ENCODE measurements around the gene ANXA7. TPM values are rescaled to one million over a fixed set of nuclear protein-coding genes. Genes with fewer than 3 reads are reported as not detected.

ANXA7 gene
- total RNA-seq, 1 donor from 2014 or later = 63.2 TPM

DNA sequence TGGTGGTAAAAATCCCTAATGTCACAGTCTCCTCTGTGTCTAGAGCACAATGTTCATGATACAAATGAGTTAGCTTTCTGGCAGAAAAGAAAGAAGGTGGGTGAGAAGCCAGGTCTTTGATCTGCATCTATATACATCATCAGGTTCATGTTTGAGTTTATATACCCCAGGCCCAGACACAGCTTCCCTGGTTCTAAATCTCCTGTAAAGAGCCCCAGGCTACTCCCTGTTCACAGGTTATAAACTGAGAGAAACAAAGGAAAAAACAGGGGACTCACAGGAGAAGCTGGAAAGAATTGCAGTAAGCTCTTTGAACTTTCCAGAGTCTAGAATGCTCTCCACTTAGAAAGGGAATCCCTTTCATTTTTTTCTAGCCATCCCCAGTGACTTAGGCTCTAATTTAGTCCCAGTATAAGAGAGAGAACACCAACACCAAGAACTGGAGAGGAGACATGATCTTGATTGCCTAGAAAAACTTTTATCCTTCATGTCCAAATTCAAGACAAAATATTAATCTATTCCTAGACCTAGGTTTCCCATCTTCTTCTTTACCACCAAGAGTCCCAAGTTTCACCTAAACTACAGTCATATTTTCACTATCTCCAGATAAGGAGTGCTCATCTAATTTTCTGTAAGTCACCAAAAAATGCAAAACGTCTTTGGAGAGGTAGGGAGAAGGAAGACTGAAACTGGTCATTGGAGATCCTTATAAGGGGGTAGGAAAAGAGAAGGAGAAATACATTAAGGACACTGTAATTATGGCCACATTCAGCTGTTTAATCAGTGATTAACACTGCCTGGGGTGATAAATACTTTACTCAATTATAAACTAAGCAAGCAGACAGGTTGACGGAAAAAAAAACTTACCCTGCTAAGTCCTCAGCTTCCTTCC is 19.0 kb upstream of the ANXA7 start:
- Histone ChIP-seq H3K27ac (no peak overlapping the region), H3K4me1 (no peaks in the 10 kb centered on the region), H3K36me3 (peaks cover 17 to 24% of the 10 kb centered on the region in 2 donors), H3K9me3 (no peaks in the 10 kb centered on the region), H3K4me3 (no peak overlapping the region), H3K27me3 (no peaks in the 10 kb centered on the region)
- TF ChIP-seq, protein P1, sequence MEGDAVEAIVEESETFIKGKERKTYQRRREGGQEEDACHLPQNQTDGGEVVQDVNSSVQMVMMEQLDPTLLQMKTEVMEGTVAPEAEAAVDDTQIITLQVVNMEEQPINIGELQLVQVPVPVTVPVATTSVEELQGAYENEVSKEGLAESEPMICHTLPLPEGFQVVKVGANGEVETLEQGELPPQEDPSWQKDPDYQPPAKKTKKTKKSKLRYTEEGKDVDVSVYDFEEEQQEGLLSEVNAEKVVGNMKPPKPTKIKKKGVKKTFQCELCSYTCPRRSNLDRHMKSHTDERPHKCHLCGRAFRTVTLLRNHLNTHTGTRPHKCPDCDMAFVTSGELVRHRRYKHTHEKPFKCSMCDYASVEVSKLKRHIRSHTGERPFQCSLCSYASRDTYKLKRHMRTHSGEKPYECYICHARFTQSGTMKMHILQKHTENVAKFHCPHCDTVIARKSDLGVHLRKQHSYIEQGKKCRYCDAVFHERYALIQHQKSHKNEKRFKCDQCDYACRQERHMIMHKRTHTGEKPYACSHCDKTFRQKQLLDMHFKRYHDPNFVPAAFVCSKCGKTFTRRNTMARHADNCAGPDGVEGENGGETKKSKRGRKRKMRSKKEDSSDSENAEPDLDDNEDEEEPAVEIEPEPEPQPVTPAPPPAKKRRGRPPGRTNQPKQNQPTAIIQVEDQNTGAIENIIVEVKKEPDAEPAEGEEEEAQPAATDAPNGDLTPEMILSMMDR (IDR thresholded peaks at IDR 0.05) = no peak
- DNase-seq (ENCODE audit: low spot score in 2 of 2) = no peak
- intact Hi-C loops (cut with DNase I) = no loop called here

DNA sequence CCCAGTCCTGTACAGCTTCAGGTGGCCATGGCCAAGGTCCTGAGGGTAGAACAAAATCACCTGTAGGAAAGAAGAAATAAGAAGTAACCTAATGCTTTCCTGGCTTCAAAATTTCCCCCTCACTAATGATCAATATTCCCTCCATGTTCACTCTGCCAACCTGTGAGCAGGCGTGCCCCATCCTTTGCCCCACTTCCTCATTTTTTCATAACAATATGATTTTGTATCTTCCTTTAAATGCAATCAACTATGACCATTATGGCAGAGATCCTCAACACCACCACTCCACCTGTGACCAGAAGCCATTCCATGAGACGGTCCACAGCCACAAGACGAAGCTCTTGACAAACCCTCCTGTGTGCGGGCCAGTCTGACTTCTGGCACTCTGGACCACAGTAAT is 12.5 kb upstream of the ANXA7 start:
- H3K27ac ChIP-seq = no peak overlapping the region
- DNase-seq (ENCODE audit: low spot score in 2 of 2) = no peak
- TF ChIP-seq, protein P1 (IDR thresholded peaks at IDR 0.05) = no peak
- no peaks in the 10 kb centered on the region for H3K27me3 ChIP-seq
- H3K9me3 ChIP-seq = no peaks in the 10 kb centered on the region
- peaks cover 60% of the 10 kb centered on the region in 2 donors for H3K36me3 ChIP-seq
- intact Hi-C loops (cut with DNase I) = no loop called here
- no peak overlapping the region for H3K4me3 ChIP-seq
- H3K4me1 ChIP-seq = no peaks in the 10 kb centered on the region

DNA sequence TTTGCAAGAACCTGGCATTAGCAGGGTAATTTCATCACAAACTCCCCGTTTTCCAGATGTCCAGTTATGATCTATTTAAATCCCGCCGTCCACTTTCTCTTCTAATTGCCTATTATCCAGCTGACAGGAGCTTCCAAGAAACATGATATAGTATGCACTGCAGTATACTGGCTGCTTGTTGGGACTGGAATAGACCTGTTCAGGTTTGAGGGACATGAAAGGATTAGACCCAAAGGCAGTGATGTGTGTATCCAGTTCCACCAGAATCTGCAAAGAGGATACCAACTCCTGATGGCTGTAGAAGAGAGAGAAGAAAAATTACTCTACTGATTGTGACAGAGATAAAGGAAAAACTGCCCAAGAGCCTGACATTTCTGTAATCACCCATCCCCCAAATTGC is 10.6 kb upstream of the ANXA7 start:
- peaks cover 60% of the 10 kb centered on the region in 2 donors for H3K36me3 ChIP-seq
- intact Hi-C loops (cut with DNase I) = no loop called here
- TF ChIP-seq, protein P1 (IDR thresholded peaks at IDR 0.05) = no peak

DNA sequence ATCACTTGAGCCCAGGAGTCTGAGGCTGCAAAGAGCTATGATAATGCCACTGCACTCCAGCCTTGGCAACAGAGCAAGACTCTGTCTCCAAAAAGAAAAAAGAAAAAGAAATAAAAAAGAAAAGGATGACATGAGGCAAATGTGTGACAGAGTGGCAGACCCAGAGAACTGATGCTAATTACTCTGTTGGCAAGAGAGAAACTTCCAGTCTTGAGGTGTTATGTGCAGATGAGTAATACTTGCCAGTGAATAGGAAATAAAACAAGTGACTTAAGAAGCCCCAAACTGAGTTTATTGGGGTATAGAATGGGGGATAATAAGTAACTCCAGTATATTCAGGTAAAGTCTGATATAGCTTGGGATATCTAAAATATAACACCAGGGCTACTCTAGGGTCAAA is 9.5 kb upstream of the ANXA7 start:
- Histone ChIP-seq H3K27ac (no peak overlapping the region), H3K27me3 (no peaks in the 10 kb centered on the region), H3K36me3 (peaks cover 59 to 60% of the 10 kb centered on the region in 2 donors), H3K4me3 (no peak overlapping the region), H3K4me1 (no peaks in the 10 kb centered on the region), H3K9me3 (no peaks in the 10 kb centered on the region)
- no peak for DNase-seq (ENCODE audit: low spot score in 2 of 2)
- TF ChIP-seq, protein P1 (IDR thresholded peaks at IDR 0.05) = no peak
- intact Hi-C loops (cut with DNase I) = no loop called here

More for the DNA sequence above, 10.6 kb upstream of the ANXA7 start:
- no peak overlapping the region for H3K27ac ChIP-seq
- DNase-seq (ENCODE audit: low spot score in 2 of 2) = no peak
- H3K9me3 ChIP-seq = no peaks in the 10 kb centered on the region
- no peak overlapping the region for H3K4me3 ChIP-seq
- H3K27me3 ChIP-seq = no peaks in the 10 kb centered on the region
- no peaks in the 10 kb centered on the region for H3K4me1 ChIP-seq

DNA sequence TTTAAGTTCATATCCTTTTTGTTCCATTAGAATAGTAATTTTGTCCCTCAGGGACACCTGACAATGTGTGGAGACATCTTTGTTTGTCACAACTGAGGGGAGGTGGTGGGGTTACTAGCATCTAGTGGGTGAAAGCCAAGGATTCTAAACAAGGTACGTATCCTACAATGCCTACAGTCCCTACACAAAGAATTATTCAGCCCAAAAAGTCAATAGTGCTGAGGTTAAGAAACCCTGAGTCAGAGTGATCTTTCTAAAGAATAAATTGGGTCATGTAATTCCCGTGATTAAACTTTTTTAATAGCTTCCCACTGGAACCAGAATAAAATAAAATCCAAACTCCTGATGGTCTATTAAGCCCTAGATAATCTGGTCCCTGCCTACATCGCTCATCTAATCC is 2.7 kb upstream of the ANXA7 start:
- Histone ChIP-seq H3K27ac (no peak overlapping the region), H3K4me1 (peaks cover 3 to 10% of the 10 kb centered on the region in 2 donors), H3K27me3 (no peaks in the 10 kb centered on the region), H3K4me3 (no peak overlapping the region), H3K36me3 (no peaks in the 10 kb centered on the region), H3K9me3 (no peaks in the 10 kb centered on the region)
- intact Hi-C loops (cut with DNase I) = loop anchor here (10.0 kb wide), 1 partner anchor 228 kb away; the partner anchor contains the start of gene MYOZ1
- TF ChIP-seq, protein P1 (IDR thresholded peaks at IDR 0.05) = no peak
- DNase-seq (ENCODE audit: low spot score in 2 of 2) = no peak

Measured in ascending aorta (tissue), 2 donors.